AG04450 (cell line): Measurements from ENCODE around the gene PDE10A. TPM values are rescaled to one million over a fixed set of nuclear protein-coding genes. Genes with fewer than 3 reads are reported as not detected.

ENCODE experiments used
- CTCF ChIA-PET: fragments of 300-600, 350-600 bp; formaldehyde crosslinking; extraction: SDS; loops from one replicate; lab custom pipeline; 2022; ENCODE audit warnings: antibody characterized with exemption, inconsistent platforms; lab: Charles Lee
- POLR2A ChIA-PET: fragments of 350-600 bp; formaldehyde crosslinking; extraction: SDS; loops from one replicate; lab custom pipeline; 2021; ENCODE audit warnings: antibody characterized with exemption, inconsistent platforms; lab: Yijun Ruan, JAX
- DNase-seq: peaks from one replicate; pipeline ENCODE4 v3.0.0-alpha.2; 2011; ENCODE audit warnings: low read depth, low spot score
- H3K27ac ChIP-seq: one replicate; pipeline ENCODE4 v1.5.1; 2012; ENCODE audit warnings: low read depth, low read length, control low read depth
- H3K27me3 ChIP-seq: one replicate; pipeline ENCODE4 v1.6.0; 2012; ENCODE audit warnings: low read length; ENCODE audit not compliant: control insufficient read depth, insufficient read depth
- H3K4me3 ChIP-seq: 2 replicates; pipeline ENCODE4 v1.5.1; 2011; ENCODE audit warnings: mild to moderate bottlenecking, low read depth, low read length, control low read depth
- H3K9me3 ChIP-seq: 2 replicates; pipeline ENCODE4 v1.5.1; 2012; ENCODE audit warnings: low read length; ENCODE audit not compliant: control insufficient read depth, insufficient read depth
- polyA plus RNA-seq: library from polyadenylated mRNA; depleted of rRNA; stranded (reverse); fragments of >200 nt; gene quantifications from 2 replicates; pipeline ENCODE4 v1.2.3, GENCODE V29; 2011
- TF ChIP-seq, protein P1 (sequence below): IDR thresholded peaks from 2 replicates; pipeline ENCODE4 v1.5.1; 2011; ENCODE audit warnings: low read depth, low read length, control low read depth, inconsistent platforms

PDE10A gene
- polyA plus RNA-seq, 1 experiment = 7.8 TPM

DNA sequence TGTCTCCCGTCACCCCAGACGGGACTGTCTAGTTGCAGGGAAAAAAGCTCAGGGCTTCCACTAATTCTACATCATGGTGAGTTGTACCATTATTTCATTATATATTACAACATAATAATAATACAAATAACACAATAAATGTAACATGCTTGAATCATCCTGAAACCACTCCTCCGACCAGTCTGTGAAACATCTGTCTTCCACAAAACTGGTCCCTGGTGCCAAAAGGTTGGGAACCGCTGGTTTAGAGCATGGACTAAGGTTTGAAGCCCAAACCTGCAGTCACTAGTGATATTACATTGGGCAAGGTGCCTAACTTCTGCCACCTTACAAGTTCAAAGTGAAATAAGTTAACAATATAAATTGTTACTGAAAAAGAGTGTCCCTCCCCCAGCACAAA lies 175.7 kb downstream of the PDE10A start:
- H3K4me3 ChIP-seq = no peak overlapping the region
- no peak for DNase-seq
- TF ChIP-seq, protein P1, sequence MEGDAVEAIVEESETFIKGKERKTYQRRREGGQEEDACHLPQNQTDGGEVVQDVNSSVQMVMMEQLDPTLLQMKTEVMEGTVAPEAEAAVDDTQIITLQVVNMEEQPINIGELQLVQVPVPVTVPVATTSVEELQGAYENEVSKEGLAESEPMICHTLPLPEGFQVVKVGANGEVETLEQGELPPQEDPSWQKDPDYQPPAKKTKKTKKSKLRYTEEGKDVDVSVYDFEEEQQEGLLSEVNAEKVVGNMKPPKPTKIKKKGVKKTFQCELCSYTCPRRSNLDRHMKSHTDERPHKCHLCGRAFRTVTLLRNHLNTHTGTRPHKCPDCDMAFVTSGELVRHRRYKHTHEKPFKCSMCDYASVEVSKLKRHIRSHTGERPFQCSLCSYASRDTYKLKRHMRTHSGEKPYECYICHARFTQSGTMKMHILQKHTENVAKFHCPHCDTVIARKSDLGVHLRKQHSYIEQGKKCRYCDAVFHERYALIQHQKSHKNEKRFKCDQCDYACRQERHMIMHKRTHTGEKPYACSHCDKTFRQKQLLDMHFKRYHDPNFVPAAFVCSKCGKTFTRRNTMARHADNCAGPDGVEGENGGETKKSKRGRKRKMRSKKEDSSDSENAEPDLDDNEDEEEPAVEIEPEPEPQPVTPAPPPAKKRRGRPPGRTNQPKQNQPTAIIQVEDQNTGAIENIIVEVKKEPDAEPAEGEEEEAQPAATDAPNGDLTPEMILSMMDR = no peak
- peaks cover 22% of the 10 kb centered on the region for H3K9me3 ChIP-seq
- ChIA-PET CTCF (no interaction called here), POLR2A (no interaction called here)
- no peak overlapping the region for H3K27ac ChIP-seq
- H3K27me3 ChIP-seq = no peaks in the 10 kb centered on the region

DNA sequence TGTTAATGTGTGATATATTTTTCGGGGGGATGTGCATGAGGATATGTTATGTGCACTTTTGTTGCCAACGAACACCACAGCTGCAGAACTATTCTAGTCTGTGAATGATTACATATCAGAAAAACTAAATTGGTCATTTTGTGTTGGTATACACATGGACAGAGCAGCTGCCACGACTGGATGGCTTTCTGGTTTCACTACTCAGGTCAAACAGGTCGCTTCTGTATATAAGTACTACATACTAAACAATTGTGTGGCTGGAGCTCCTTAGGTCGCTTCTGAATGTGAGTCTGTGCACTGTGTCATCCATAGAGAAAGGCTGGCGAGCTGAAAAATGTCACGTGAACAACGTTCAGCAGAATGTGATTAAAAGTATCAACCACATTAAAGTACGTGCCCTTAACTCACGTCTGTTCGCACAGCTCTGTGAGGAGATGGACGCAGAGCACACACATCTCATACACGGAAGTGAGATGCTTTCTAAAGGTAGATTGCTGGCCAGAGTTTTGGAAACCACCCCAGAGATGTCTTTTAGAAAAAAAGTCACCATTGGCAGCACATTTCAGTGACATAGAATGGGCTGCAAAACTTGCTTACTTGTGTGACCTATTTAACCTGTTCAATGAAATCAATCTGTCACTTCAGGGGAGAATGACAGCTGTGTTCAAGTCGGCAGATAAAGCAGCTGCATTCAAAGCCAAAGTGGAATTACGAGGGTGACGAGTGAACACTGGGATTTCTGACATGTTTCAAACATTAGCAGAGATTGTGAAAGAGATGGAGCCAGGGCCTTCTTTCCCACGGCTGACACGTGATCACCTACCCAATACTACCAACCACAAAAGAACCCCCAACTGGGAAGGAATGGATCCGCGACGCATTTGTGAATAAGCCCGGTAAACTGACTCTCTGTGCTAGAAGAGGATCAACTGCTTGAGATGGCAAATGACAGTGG lies 176.6 kb downstream of the PDE10A start:
- POLR2A ChIA-PET = no interaction called here
- Histone ChIP-seq H3K4me3 (no peak overlapping the region), H3K27ac (no peak overlapping the region), H3K27me3 (no peaks in the 10 kb centered on the region), H3K9me3 (peaks cover 22% of the 10 kb centered on the region)
- DNase-seq = no peak
- TF ChIP-seq, protein P1 = no peak
- CTCF ChIA-PET = no interaction called here

DNA sequence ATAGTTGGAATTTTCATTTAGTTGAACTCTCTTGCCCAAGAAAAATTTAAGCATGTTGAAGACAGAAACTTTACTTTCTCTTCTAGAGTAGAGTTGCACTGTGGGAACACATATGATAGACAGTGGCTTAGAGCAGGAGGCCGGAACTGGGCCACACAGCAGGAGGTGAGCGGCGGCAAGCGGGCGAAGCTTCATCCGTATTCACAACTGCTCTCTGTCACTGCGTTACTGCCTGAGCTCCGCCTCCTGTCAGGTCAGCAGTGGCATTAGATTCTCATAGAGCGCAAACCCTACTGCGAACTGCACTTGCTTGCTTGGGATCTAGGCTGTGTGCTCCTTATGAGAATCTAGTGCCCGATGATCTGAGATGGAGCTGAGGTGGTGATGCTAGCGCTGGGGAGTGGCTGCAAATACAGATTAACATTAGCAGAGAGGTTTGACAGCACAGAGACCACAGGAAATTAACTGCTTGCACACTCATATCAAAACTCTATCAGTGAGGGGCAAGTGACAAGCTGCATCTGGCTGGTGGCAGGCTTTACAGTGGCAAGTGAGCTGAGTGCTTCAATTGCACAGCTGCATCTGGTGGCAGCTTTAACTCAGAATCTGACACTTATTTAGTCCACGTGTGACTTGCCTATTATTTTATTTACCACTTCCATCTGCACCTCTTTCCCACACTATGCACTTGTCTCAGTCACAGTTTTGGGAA lies 178.7 kb downstream of the PDE10A start:
- TF ChIP-seq, protein P1 = no peak
- CTCF ChIA-PET = no interaction called here
- POLR2A ChIA-PET = no interaction called here
- no peak for DNase-seq
- Histone ChIP-seq H3K27ac (no peak overlapping the region), H3K9me3 (peaks cover 22% of the 10 kb centered on the region), H3K4me3 (no peak overlapping the region), H3K27me3 (no peaks in the 10 kb centered on the region)

DNA sequence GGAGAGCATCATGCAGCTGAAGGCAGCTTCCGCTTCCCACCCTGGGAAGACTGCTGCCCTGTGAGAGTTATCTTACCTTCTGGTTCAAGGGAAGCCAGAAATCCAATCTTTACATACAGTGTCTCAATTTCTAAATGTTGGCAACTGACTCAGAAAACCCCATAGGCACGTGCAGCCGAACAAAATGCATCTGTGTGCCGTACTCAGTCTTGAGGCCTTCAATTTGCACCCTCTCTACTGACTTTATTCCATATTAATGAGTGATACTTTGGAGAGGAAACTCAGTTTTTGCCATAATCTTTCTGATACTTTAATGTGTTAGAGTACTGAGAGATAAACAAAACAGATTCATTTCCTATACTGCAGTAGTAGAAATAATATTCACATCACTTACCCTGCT lies 181.1 kb downstream of the PDE10A start:
- peaks cover 10% of the 10 kb centered on the region for H3K9me3 ChIP-seq
- H3K27ac ChIP-seq = no peak overlapping the region
- ChIA-PET POLR2A (no interaction called here), CTCF (no interaction called here)
- H3K4me3 ChIP-seq = no peak overlapping the region
- TF ChIP-seq, protein P1 = no peak
- no peak for DNase-seq
- no peaks in the 10 kb centered on the region for H3K27me3 ChIP-seq

DNA sequence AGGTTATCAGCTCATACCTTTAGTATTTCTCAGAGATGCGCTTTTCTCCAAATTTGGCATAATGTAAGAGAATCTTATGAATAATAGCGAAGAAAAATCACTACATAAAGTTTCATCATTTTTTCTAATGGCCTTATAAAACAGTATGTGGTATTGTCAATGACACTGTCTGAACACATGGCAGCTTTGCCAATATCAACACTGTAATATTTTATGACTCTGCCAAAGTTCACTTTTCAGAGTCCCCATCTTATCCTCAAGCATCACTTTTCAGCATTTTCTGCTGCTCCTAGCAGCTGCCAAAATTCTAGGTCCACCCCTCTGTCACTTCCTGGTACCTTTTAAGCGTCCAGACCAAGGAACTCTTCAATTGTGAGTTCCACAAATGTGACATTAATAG lies 182.1 kb downstream of the PDE10A start:
- Histone ChIP-seq H3K9me3 (peaks cover 10% of the 10 kb centered on the region), H3K4me3 (no peak overlapping the region), H3K27me3 (no peaks in the 10 kb centered on the region), H3K27ac (no peak overlapping the region)
- TF ChIP-seq, protein P1 = no peak
- ChIA-PET POLR2A (no interaction called here), CTCF (no interaction called here)
- DNase-seq = no peak
